ENCODE data around the gene GYG2.

GYG2 gene

GRCh38 chrX:2928191-2928582 lies 99.5 kb downstream of the GYG2 start:
- H4K20me1 ChIP-seq (ENCODE audit: low read depth, low read length), result no peaks in the 10 kb centered on the region
- H3K9me2 ChIP-seq (replicated peaks; ENCODE audit: insufficient read depth, low read length), result no peaks in the 10 kb centered on the region
- H3K9ac ChIP-seq (ENCODE audit: low read length), result no peak overlapping the region
- H3K36me3 ChIP-seq (ENCODE audit: low read length), result no peaks in the 10 kb centered on the region
- no peak overlapping the region for H3K4me2 ChIP-seq (ENCODE audit: low read depth, low read length, poor library complexity, severe bottlenecking)
- no peaks in the 10 kb centered on the region for H3K79me2 ChIP-seq (ENCODE audit: insufficient read depth, low read length)
- H3K27me3 ChIP-seq (ENCODE audit: low read length), result no peaks in the 10 kb centered on the region
- TF ChIP-seq, protein P1, sequence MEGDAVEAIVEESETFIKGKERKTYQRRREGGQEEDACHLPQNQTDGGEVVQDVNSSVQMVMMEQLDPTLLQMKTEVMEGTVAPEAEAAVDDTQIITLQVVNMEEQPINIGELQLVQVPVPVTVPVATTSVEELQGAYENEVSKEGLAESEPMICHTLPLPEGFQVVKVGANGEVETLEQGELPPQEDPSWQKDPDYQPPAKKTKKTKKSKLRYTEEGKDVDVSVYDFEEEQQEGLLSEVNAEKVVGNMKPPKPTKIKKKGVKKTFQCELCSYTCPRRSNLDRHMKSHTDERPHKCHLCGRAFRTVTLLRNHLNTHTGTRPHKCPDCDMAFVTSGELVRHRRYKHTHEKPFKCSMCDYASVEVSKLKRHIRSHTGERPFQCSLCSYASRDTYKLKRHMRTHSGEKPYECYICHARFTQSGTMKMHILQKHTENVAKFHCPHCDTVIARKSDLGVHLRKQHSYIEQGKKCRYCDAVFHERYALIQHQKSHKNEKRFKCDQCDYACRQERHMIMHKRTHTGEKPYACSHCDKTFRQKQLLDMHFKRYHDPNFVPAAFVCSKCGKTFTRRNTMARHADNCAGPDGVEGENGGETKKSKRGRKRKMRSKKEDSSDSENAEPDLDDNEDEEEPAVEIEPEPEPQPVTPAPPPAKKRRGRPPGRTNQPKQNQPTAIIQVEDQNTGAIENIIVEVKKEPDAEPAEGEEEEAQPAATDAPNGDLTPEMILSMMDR (IDR thresholded peaks at IDR 0.05; ENCODE audit: insufficient read depth, low read length, poor library complexity, severe bottlenecking), result no peak
- TF ChIP-seq EZH2phosphoT487 (conservative IDR thresholded peaks at IDR 0.05; ENCODE audit: low read length), result no peak
- H3F3A ChIP-seq (ENCODE audit: insufficient read depth), result no peaks in the 10 kb centered on the region
- H3K9me3 ChIP-seq (ENCODE audit: insufficient read depth, low read length), result no peaks in the 10 kb centered on the region
- H3K27ac ChIP-seq (ENCODE audit: low read depth, low read length), result no peak overlapping the region
- H3K4me3 ChIP-seq (ENCODE audit: insufficient read depth, low read length, poor library complexity, severe bottlenecking), result no peak overlapping the region
- H2AFZ ChIP-seq (ENCODE audit: low read depth, low read length, severe bottlenecking), result no peak overlapping the region

DNA sequence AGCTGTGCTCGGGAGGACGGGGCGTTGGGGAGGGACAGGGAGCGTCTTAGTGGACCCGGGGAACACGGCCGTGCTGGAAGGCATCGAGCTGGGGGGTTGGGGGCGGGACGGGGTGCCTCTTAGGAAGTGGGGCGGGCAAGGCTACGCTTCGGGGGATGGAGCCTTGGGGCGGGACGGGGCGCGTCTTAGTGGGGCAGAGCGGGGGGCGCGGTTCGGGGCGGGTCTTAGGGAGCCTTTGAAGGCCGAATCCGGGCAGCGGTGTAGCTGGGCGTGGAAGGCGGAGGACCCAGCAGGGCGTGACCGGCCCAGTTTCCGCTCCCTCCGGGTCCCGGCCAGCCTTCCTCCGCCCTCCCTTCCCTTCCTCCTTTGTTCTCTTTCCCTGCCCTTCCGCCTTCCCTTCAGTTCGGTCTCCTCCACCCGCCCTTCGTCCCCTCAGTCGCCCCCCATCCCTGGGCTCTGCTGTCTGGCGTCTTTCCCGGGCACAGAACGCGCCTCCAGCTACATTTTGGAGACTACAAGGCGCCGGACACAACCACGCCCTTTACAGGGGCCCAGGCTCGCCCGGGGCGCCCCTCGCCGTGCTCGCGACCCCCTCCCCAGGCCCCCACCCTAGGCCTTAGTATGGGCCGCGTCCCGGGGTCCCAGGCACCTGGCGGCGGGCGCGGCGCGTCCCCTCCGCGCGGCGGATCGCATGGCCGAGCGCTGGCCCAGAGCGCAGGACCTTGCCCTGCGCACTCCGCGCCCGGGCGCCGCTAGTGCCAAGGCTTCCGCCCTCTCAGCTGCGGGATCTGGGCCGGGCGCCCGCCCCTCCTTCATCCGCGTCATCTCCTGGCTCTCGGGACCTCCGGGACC lies 100.1 kb downstream of the GYG2 start, which contains the start of gene ARSD:
TSS of gene ARSD (minus strand) at position 757 of the 852 bp plus-strand sequence. CDS start at position 693, 64 bp downstream.
- Histone ChIP-seq H3K4me2 (ENCODE audit: low read depth, low read length, poor library complexity, severe bottlenecking) (no peak within 1 kb of the TSS), H3K9me2 (replicated peaks; ENCODE audit: insufficient read depth, low read length) (no peaks in the 10 kb centered on the region), H3K27me3 (ENCODE audit: low read length) (no peaks in the 10 kb centered on the region), H3K4me3 (ENCODE audit: insufficient read depth, low read length, poor library complexity, severe bottlenecking) (no peak within 1 kb of the TSS), H3K36me3 (ENCODE audit: low read length) (no peaks in the 10 kb centered on the region), H3K27ac (ENCODE audit: low read depth, low read length) (no peak within 1 kb of the TSS), H3F3A (ENCODE audit: insufficient read depth) (no peaks in the 10 kb centered on the region), H3K9ac (ENCODE audit: low read length) (no peak within 1 kb of the TSS), H3K9me3 (ENCODE audit: insufficient read depth, low read length) (no peaks in the 10 kb centered on the region), H3K79me2 (ENCODE audit: insufficient read depth, low read length) (no peaks in the 10 kb centered on the region), H4K20me1 (ENCODE audit: low read depth, low read length) (no peaks in the 10 kb centered on the region), H2AFZ (ENCODE audit: low read depth, low read length, severe bottlenecking) (no peak within 1 kb of the TSS)
- TF ChIP-seq EZH2phosphoT487 (conservative IDR thresholded peaks at IDR 0.05; ENCODE audit: low read length), result no peak
- TF ChIP-seq, protein P1 (IDR thresholded peaks at IDR 0.05; ENCODE audit: insufficient read depth, low read length, poor library complexity, severe bottlenecking), result no peak

DNA sequence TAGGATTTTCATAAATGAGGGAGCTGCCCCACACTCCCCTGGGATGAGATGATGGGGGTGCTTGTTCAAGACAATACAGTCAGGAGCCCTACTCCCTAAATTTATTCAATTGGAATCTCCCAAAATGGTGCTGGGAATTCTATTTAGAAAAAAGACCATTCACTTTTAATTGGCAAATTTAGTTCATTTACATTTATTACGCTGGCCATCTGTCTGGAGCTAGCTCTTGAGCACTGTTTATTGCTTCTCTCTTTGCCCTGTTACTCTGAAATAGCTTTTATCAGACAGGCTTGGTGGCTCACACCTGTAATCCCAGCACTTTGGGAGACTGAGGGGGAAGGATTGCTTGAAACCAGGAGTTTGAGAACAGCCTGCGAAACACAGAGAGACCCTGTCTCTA lies 102.4 kb downstream of the GYG2 start:
- Histone ChIP-seq H3K36me3 (ENCODE audit: low read length) (no peaks in the 10 kb centered on the region), H2AFZ (ENCODE audit: low read depth, low read length, severe bottlenecking) (no peak overlapping the region), H3K9me3 (ENCODE audit: insufficient read depth, low read length) (no peaks in the 10 kb centered on the region), H3K9ac (ENCODE audit: low read length) (no peak overlapping the region), H4K20me1 (ENCODE audit: low read depth, low read length) (no peaks in the 10 kb centered on the region), H3F3A (ENCODE audit: insufficient read depth) (no peaks in the 10 kb centered on the region), H3K27me3 (ENCODE audit: low read length) (no peaks in the 10 kb centered on the region), H3K4me3 (ENCODE audit: insufficient read depth, low read length, poor library complexity, severe bottlenecking) (no peak overlapping the region), H3K4me2 (ENCODE audit: low read depth, low read length, poor library complexity, severe bottlenecking) (no peak overlapping the region), H3K79me2 (ENCODE audit: insufficient read depth, low read length) (no peaks in the 10 kb centered on the region), H3K9me2 (replicated peaks; ENCODE audit: insufficient read depth, low read length) (no peaks in the 10 kb centered on the region), H3K27ac (ENCODE audit: low read depth, low read length) (no peak overlapping the region)
- TF ChIP-seq EZH2phosphoT487 (conservative IDR thresholded peaks at IDR 0.05; ENCODE audit: low read length), result no peak
- TF ChIP-seq, protein P1 (IDR thresholded peaks at IDR 0.05; ENCODE audit: insufficient read depth, low read length, poor library complexity, severe bottlenecking), result no peak

All from SU-DHL-6 (cell line).